ENCODE measurements around the gene BCAT1.

BCAT1 gene

DNA sequence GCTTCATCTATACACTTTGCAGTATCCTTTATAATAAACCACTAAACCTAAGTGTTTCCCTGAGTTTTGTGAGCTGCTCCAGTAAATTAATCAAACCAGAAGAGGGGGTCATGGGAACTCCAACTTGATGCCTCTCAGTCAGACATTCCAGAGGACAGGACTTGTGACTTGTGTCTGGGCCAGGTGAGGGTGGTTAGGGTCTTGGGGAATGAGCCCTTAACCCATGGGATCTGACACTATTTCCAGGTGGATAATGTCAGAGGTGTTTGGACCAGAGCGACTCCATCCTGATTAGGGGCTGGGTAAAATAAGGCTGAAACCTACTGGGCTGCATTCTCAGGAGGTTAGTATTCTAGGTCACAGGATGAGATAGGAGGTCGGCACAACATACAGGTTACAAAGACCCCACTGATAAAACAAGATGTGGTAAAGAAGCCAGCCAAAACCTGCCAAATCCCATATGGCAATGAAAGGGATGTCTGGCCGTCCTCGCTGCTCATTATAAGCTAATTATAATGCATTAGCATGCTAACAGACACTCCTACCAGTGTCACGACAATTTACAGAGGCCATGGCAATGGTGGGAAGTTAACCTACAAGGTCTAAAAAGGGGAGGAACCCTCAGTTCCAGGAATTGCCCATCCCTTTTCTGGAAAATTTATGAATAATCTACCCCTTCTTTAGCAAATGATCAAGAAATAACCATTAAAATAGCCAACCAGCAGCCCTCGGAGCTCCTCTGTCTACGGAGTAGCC, 58.7 kb downstream of the BCAT1 start:
- Histone ChIP-seq H3K27ac (no peak overlapping the region), H3K36me3 (no peaks in the 10 kb centered on the region), H3K27me3 (no peaks in the 10 kb centered on the region), H3K4me1 (peaks cover 0 to 6% (median 0%) of the 10 kb centered on the region in 4 donors), H3K9me3 (no peaks in the 10 kb centered on the region), H3K4me3 (no peak overlapping the region)
- DNase-seq: no peak
- TF ChIP-seq, protein P1, sequence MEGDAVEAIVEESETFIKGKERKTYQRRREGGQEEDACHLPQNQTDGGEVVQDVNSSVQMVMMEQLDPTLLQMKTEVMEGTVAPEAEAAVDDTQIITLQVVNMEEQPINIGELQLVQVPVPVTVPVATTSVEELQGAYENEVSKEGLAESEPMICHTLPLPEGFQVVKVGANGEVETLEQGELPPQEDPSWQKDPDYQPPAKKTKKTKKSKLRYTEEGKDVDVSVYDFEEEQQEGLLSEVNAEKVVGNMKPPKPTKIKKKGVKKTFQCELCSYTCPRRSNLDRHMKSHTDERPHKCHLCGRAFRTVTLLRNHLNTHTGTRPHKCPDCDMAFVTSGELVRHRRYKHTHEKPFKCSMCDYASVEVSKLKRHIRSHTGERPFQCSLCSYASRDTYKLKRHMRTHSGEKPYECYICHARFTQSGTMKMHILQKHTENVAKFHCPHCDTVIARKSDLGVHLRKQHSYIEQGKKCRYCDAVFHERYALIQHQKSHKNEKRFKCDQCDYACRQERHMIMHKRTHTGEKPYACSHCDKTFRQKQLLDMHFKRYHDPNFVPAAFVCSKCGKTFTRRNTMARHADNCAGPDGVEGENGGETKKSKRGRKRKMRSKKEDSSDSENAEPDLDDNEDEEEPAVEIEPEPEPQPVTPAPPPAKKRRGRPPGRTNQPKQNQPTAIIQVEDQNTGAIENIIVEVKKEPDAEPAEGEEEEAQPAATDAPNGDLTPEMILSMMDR (IDR thresholded peaks at IDR 0.05): no peak
- intact Hi-C loops (cut with DNase I; ENCODE audit: low total_unique reads): no loop called here

DNA sequence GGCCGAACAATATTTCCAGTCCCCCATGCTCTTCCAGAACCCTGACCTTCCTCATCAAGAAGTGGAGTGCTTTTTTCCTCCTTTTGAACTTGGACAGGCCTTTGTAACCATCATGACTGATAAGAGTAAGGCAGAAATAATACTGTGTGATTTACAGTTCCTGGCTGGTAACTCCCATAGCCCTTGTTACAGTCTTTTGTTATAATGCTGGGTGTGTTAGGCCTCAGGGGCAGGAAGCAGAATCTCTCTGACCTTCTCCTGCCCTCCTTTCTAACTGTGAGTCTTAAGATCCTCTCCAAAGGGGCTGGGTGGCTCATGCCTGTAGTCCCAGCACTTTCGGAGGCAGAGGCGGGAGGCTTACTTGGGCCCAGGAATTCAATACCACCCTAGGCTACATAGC, 59.5 kb downstream of the BCAT1 start:
- Histone ChIP-seq H3K4me3 (no peak overlapping the region), H3K36me3 (no peaks in the 10 kb centered on the region), H3K9me3 (no peaks in the 10 kb centered on the region), H3K27ac (no peak overlapping the region), H3K4me1 (peaks cover 0 to under 1% (median 0%) of the 10 kb centered on the region in 4 donors), H3K27me3 (no peaks in the 10 kb centered on the region)
- intact Hi-C loops (cut with DNase I; ENCODE audit: low total_unique reads): no loop called here
- TF ChIP-seq, protein P1 (IDR thresholded peaks at IDR 0.05): no peak
- DNase-seq: no peak

DNA sequence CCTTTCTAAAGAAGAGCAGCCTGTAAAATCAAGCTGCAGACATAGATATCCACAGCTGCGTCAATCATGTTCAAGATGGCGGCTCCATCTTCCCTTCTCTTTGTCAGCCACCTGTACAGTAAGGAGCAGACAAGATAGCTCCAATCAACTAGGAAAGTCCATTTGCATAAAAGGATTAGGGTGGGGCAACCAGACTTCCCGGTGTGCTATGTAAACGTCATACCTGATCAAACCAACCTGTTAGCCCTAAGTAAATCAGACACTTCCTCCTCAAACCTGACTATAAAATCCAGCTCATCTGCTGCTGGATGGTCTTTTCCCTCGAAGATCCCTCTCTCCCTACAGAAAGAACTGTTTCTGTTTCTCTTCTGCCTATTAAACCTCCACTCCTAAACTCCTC, 60.1 kb downstream of the BCAT1 start:
- no peaks in the 10 kb centered on the region for H3K27me3 ChIP-seq
- no peaks in the 10 kb centered on the region for H3K4me1 ChIP-seq
- TF ChIP-seq, protein P1 (IDR thresholded peaks at IDR 0.05): no peak
- DNase-seq: no peak
- intact Hi-C loops (cut with DNase I; ENCODE audit: low total_unique reads): no loop called here
- H3K4me3 ChIP-seq: no peak overlapping the region
- H3K27ac ChIP-seq: no peak overlapping the region
- no peaks in the 10 kb centered on the region for H3K9me3 ChIP-seq
- no peaks in the 10 kb centered on the region for H3K36me3 ChIP-seq

DNA sequence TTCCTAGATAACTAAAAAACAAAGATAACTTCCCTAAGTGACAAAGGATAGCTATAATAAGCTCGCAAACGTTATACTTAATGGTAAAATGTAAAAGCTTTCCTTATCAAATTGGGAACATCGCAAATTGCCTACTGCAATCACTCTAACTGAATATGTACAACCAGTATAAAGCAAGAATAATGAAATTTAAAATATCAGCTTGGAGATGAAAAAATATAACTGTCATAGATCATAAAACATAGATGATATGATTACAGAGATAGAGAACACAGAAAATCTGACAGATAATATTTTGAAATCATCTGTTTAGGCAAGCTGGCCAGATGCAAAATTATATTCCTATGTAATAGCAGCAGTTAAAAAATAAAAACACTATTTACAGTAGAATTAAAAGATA, 64.0 kb downstream of the BCAT1 start:
- intact Hi-C loops (cut with DNase I; ENCODE audit: low total_unique reads): no loop called here
- no peak overlapping the region for H3K27ac ChIP-seq
- no peak for DNase-seq
- H3K36me3 ChIP-seq: no peaks in the 10 kb centered on the region
- TF ChIP-seq, protein P1 (IDR thresholded peaks at IDR 0.05): no peak
- no peaks in the 10 kb centered on the region for H3K4me1 ChIP-seq
- no peak overlapping the region for H3K4me3 ChIP-seq
- no peaks in the 10 kb centered on the region for H3K27me3 ChIP-seq
- no peaks in the 10 kb centered on the region for H3K9me3 ChIP-seq

DNA sequence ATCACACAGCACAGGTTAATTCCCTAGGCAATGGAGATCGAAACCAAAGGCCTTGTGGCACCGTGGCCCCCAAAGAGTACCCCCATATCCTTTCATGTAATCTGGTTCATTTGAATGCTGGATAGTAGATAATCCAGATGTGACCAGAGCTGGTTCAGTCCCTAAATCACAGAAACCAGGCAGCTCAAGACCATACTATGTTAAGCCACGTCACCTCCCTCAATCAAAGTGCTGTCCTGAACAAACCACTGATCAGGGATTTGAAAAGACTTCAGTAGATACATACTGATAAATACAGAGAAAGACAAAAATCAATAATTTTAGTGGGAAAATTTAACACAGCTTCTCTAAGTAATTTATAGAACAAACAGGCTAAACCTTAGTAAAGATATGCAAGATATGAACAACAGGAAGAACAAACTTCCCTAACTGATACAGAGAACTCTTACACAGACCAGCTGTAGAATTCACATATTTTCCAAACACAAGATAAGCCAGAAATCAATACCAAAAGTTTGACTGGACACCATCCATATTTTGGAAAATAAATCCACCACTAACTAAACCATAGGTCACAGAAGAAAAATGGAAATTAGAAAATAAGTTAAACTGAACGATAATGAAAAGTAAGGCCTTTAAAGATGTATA, 67.1 kb downstream of the BCAT1 start:
- DNase-seq: no peak
- no peaks in the 10 kb centered on the region for H3K4me1 ChIP-seq
- intact Hi-C loops (cut with DNase I; ENCODE audit: low total_unique reads): no loop called here
- no peak overlapping the region for H3K4me3 ChIP-seq
- no peaks in the 10 kb centered on the region for H3K9me3 ChIP-seq
- H3K27me3 ChIP-seq: no peaks in the 10 kb centered on the region
- no peaks in the 10 kb centered on the region for H3K36me3 ChIP-seq
- no peak overlapping the region for H3K27ac ChIP-seq
- TF ChIP-seq, protein P1 (IDR thresholded peaks at IDR 0.05): no peak
